GM18861 (cell line): Measurements from ENCODE around the gene APCDD1.

ENCODE experiments used
- ATAC-seq: cut with Tn5 transposase; IDR thresholded peaks from one replicate; pipeline ENCODE4 v1.9.1; 2021; ENCODE audit not compliant: unreplicated experiment

APCDD1 gene

DNA sequence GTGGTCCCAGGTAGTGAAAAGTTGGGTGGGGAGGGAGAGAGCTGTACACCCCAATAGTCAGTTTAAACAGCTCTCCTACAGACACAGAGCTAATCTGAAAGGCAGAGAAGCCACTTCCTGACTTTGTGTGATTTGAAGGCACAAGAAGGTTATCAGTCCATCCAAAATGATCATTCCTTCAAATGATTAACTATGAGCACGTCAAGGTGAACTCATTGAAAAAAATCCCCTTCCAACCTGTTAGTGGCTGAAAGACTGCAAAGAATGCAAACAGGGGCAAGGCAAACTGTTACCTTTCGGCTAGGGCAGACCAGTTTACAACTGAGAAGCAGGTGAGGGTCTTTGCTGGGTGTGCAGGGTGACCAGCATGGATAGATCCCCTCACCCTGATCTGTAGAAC lies 22.8 kb upstream of the APCDD1 start:
- ATAC-seq, result no peak

DNA sequence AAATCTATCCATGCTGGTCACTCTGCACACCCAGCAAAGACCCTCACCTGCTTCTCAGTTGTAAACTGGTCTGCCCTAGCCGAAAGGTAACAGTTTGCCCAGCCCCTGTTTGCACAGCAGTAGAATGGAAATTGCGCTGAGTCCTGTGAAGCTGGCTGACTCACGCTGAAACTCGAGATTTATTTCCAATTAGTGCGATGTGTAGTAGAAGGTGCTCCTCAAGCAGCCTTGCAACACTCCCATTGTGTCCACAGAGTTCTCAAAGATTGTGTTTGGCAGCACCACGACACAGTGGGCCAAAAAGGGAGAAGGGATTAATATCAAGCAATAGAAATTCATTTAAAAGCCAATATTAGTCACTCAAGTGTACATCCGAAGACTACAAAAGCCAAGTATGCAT lies 21.7 kb upstream of the APCDD1 start:
- no peak for ATAC-seq

- ATAC-seq, result no peak
These were observed 18.3 kb upstream of the APCDD1 start for GRCh38 chr18:10436160-10436559.

DNA sequence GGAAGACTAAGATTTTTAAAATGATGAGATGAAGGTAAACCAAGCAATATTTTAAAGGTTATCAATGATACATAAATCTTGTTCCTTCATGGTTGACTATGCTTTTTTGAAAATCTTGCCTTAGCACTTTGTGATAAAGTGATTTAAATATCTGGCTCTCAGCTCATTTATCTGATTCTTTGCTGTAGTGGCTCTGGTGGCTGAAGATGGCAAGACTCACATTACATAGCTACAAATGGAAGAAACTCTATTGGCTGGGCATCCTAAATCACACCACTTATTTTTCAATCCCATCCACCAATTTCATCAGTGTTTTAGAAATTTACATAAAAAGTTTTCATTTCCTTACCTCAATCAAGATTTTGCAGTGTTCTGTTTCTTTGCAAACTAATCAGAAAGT lies 16.6 kb upstream of the APCDD1 start:
- no peak for ATAC-seq

GRCh38 chr18:10439898-10440297 lies 14.5 kb upstream of the APCDD1 start:
- ATAC-seq, result no peak

GRCh38 chr18:10440884-10441283 lies 13.6 kb upstream of the APCDD1 start:
- ATAC-seq, result no peak

GRCh38 chr18:10441472-10441871 lies 13.0 kb upstream of the APCDD1 start:
- no peak for ATAC-seq

- ATAC-seq, result no peak
These were observed 11.9 kb upstream of the APCDD1 start for GRCh38 chr18:10442551-10442971.

- no peak for ATAC-seq
These were observed 11.4 kb upstream of the APCDD1 start for GRCh38 chr18:10443001-10443400.

- ATAC-seq, result no peak
These were observed 10.0 kb upstream of the APCDD1 start for GRCh38 chr18:10444314-10445006.

DNA sequence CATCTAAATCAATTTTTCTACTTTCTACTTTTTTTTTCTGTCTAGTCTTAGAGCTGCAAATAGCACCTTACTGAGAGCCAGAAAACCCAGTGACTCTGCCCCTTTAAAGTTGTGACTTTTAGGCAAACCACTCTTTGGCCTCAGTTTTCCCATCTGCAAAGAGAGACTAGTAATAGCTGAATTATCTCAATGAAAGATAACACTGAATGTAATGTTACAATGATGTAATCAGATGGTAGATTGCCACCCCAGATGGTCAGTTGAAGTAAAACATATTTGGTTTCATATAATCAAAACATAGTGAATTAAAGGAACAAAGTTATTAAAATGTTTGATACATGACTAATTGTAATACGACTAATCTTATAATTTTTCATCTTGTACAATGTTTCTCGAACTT lies 5.0 kb upstream of the APCDD1 start:
- ATAC-seq, result no peak

DNA sequence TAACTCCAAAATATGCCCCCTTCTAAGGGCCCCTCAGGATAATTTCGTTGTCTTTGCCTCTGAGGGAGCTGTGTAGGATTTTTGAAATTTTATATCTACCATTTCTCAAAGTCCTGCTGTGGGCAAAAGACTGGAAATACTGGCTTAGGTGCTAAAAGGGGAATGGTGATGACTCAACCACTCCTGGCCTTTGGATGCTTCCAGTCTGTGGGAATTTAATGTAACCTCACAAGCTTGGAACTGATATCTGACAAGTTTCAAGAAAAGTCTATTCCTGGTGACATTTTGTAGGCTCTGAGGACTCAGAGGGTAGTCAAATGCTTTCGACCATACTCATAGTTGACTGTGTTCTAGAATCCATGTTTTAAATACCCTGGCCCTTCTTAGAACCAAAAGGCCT lies 3.4 kb upstream of the APCDD1 start:
- ATAC-seq, result no peak

GRCh38 chr18:10453261-10453805 lies 1.1 kb upstream of the APCDD1 start:
- ATAC-seq, result no peak

- ATAC-seq, result no peak
These were observed 484 bp downstream of the APCDD1 start for GRCh38 chr18:10454681-10455557.

- ATAC-seq, result no peak
These were observed 1.5 kb downstream of the APCDD1 start for GRCh38 chr18:10455726-10456453.

DNA sequence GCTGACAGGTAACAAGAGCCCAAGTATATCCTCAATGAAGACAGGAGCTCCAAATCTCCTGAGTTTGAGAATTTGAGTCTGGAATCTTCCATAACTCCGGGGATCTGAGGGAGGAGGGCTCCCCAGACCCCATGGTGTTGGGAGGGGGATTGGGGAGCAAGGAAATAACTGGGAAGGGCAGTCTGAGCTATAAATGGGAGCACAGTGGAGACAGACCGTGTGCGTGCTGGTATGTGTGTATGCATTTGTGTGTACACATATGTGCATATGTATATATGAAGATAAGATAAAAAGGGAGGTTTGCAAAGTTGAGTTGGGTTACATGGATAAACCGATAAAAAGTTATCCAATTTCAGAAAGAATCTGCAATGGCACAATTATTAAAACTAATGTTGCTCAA lies 2.3 kb downstream of the APCDD1 start:
- ATAC-seq, result no peak

DNA sequence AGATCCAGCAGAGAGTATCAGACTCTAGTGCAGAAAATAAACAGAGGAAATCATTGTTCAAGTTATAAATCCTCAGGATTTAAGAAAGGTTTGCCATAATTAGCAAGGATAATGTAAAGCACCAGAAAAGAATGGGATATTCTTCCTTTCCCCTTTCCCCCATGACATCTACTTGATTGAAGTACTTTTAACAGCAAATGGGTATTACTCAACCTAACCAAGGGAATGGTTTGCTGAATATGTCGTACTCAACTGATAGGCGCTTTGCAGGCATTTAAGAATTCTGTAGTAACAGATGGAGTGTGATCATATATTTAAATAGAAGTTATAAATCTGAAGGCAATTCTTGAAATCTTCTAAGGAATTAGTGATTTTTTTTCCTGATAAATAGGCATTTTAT lies 2.7 kb downstream of the APCDD1 start:
- ATAC-seq, result no peak

DNA sequence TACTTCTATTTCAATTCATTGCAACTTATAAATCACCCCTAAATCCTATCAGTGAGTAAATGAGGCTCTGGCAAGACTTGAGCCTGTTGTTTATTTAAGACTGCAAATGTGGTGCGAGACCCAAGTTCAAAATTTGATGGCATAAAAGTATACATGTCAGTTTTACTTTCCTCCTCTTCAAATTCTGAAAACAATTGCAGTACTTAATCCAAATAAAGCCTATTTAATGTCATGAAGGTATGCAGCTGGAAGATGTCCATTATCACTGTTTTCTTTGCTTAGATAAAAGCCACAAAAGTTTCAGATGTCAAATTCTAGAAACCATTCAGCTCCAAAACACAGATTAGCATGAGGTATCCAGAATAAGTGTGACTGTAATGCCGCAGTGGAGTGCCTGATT lies 3.3 kb downstream of the APCDD1 start:
- ATAC-seq, result no peak

- ATAC-seq, result no peak
These were observed 4.3 kb downstream of the APCDD1 start for GRCh38 chr18:10458691-10459090.

DNA sequence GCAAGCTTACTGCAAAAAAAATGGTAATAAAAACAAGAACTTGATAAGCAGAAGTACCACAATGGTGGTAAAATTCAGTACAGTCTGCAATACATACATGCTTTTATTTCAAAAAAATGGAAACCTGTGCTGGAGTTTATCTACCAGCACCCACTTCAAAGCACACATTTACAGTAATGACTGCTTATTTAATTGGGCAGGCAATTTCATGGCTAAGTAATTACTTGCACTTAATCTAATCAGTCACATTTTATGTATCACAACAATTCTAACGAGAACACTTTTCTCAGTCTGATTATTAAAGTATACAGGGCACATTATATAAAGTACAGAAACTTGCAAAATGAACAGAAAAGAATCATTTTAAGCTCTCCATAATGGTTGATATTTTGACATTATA lies 5.2 kb downstream of the APCDD1 start:
- no peak for ATAC-seq

GRCh38 chr18:10460414-10461018 lies 6.1 kb downstream of the APCDD1 start:
- ATAC-seq, result no peak
